Activated T-helper 2 cell treated with anti-CD3 and anti-CD28 coated beads, Interferon-gamma antibody, Interleukin-2, Interleukin-4, amounts not matched to agents 10 μg/mL and 5 μg/mL and 100 μg/mL, durations not matched to agents 14 hours and 24 hours and 36 hours (primary cell): ENCODE results near the gene KLRG1. TPM values are rescaled to one million over a fixed set of nuclear protein-coding genes. Genes with fewer than 3 reads are reported as not detected.

ENCODE experiments used
- DNase-seq: peaks from one replicate; pipeline ENCODE4 v3.0.0; 2021; ENCODE audit warnings: low spot score
- H3K27ac Mint-ChIP-seq: one replicate; pipeline ENCODE4 v1.8.0; 2021; ENCODE audit warnings: mixed read lengths
- H3K27me3 Mint-ChIP-seq: one replicate; pipeline ENCODE4 v1.8.0; 2021; ENCODE audit warnings: low read depth, mixed read lengths
- H3K36me3 Mint-ChIP-seq: one replicate; pipeline ENCODE4 v1.8.0; 2021; ENCODE audit warnings: low read depth, mixed read lengths
- H3K4me1 Mint-ChIP-seq: one replicate; pipeline ENCODE4 v1.8.0; 2021; ENCODE audit warnings: low read depth, mixed read lengths
- H3K4me3 Mint-ChIP-seq: one replicate; pipeline ENCODE4 v1.8.0; 2021; ENCODE audit warnings: low read depth, mild to moderate bottlenecking, moderate library complexity, mixed read lengths
- H3K9me3 Mint-ChIP-seq: one replicate; pipeline ENCODE4 v1.8.0; 2021; ENCODE audit warnings: mixed read lengths
- intact Hi-C: fragments of 100-400 bp; cut with micrococcal nuclease; formaldehyde crosslinking; loops from one replicate; pipeline ENCODE4 v1.15.1; 2023
- total RNA-seq: library from RNA; stranded (reverse); gene quantifications from 2 replicates; pipeline ENCODE4 v1.2.3, GENCODE V29; 2022

Gene KLRG1
- total RNA-seq, 1 donor from 2014 or later, result 1.2 TPM

DNA sequence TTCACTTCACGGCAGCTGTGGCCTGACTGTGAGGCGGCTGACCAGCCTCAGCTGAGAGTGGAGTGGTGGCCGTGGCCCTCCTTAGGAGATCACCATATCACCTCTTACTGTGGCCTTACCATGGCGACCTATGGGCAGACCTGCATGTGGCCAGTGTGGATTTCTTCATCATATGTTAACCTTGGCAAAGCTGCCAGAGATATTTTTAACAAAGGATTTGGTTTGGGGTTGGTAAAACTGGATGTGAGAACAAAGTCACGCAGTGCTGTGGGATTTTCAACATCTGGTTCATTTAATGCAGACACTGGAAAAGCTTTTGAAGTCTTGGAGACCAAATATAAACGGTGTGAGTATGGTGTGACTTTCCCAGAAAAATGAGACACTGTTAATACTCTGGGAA is 46.9 kb downstream of the KLRG1 start:
- no peak for DNase-seq
- intact Hi-C loops, result no loop called here
- Mint-ChIP-seq H3K27me3 (peaks cover 17% of the 10 kb centered on the region), H3K36me3 (no peaks in the 10 kb centered on the region), H3K4me3 (no peak overlapping the region), H3K27ac (no peak overlapping the region), H3K9me3 (no peaks in the 10 kb centered on the region), H3K4me1 (peaks cover 37% of the 10 kb centered on the region)

DNA sequence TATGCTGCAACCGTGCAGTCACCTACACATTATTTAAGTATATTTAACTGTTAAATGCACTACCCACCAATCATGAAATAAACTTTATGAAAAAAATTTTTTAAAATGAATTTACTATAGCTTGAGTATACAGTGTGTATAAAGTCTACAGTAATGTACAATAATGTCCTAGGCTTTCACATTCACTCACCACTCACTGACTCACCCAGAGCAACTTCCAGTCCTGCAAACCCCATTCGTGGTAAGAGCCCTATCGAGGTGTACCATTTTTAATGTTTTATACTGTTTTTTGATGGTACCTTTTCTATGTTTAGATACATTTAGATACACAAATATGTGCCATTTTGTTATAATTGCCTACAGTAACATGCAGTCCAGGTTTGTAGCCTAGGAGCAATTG is 48.1 kb downstream of the KLRG1 start:
- no peak overlapping the region for H3K4me3 Mint-ChIP-seq

DNA sequence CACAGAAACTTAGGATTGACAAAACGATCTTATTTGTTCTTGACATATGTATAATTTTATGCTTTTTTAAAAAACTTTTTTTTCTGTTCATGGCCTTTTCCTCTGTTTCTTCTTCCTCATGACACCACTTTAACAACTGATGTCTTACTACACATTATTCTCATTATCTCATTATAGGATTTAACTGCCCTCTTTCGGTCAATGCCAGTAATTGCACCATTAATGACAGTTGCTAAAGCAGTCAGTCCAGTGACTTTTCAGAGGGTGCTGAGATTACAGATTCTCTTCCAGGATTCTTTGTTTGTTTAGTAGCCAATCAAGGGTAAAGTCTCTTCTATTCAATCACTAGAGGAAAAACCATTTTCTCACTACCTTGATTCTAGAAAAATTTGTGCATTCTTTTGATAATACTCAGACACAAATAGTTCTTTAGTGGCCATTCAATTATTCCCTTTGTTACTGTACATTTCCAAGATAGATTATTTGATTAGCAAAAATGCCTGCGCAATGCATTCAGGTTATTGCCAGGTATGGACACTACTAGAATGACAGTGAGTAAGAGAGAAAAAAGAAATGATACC is 50.1 kb downstream of the KLRG1 start:
- peaks cover 21% of the 10 kb centered on the region for H3K27me3 Mint-ChIP-seq
- H3K4me3 Mint-ChIP-seq, result no peak overlapping the region
- H3K36me3 Mint-ChIP-seq, result no peaks in the 10 kb centered on the region
- H3K4me1 Mint-ChIP-seq, result peaks cover 24% of the 10 kb centered on the region
- H3K9me3 Mint-ChIP-seq, result no peaks in the 10 kb centered on the region
- intact Hi-C loops, result loop anchor here (1.0 to 2.0 kb wide), 3 partner anchors 14 to 123 kb away; no protein-coding TSS in a partner anchor
- no peak for DNase-seq
- H3K27ac Mint-ChIP-seq, result no peak overlapping the region

More for the DNA sequence above, 48.1 kb downstream of the KLRG1 start:
- Mint-ChIP-seq H3K9me3 (no peaks in the 10 kb centered on the region), H3K4me1 (peaks cover 37% of the 10 kb centered on the region), H3K27ac (no peak overlapping the region), H3K36me3 (no peaks in the 10 kb centered on the region), H3K27me3 (peaks cover 17% of the 10 kb centered on the region)
- no peak for DNase-seq
- intact Hi-C loops, result loop anchor here (1.0 kb wide), 1 partner anchor 41 kb away; no protein-coding TSS in a partner anchor

DNA sequence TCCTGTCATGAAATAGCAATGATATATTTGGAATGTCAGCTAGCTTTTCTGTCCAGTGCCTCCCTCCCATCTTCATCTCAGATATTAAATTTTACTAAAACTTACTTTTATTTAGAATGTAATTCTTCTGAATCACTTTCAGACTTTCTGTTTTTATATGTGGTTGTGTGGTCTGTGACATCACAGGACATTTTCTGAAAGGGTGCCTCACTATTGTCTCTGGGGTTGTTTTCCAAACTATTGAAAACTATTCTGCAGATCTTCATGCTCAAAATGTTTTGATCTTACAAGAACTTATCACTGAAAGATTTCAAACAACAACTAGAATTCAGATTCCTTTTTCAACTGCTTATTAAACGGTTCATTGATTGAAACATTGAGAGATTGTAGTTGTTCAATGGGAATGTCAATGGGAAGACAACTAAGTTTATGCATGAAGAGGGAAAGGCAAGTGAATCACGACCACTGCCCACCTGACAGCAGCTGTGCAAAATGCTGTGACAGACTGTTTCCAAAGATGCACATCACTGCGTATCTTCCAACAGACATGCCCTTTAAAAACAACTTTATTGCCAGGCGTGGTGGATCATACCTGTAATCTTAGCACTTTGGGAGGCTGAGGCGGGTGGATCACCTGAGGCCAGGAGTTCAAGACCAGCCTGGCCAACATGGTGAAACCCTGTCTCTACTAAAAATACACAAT is 51.3 kb downstream of the KLRG1 start:
- Mint-ChIP-seq H3K4me1 (peaks cover 24% of the 10 kb centered on the region), H3K36me3 (no peaks in the 10 kb centered on the region), H3K27ac (peak overlapping the region; percentile 24), H3K9me3 (no peaks in the 10 kb centered on the region), H3K4me3 (no peak overlapping the region), H3K27me3 (peaks cover 26% of the 10 kb centered on the region)
- intact Hi-C loops, result no loop called here
- no peak for DNase-seq

DNA sequence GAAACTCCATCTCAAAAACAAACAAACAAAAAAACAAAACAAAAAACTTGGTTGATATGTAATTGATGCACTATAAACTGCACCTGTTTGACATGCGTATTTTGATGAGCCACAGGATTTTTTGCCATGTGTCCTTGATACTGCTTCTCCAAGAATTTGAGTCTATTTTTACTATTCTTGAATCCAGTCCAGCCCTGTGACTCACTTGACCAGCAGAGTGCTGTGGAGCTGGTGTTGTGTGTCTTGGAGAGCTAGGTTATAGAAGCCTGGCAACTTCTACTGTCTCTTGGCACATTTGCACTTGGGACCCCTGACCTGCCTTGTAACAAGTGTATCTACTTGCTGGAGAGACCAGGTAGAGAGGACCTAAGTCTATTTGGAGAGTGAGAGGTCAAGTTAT is 52.0 kb downstream of the KLRG1 start:
- Mint-ChIP-seq H3K27me3 (peaks cover 31% of the 10 kb centered on the region), H3K36me3 (no peaks in the 10 kb centered on the region), H3K27ac (no peak overlapping the region), H3K4me1 (peaks cover 26% of the 10 kb centered on the region), H3K4me3 (no peak overlapping the region), H3K9me3 (no peaks in the 10 kb centered on the region)
- DNase-seq, result no peak
- intact Hi-C loops, result no loop called here

DNA sequence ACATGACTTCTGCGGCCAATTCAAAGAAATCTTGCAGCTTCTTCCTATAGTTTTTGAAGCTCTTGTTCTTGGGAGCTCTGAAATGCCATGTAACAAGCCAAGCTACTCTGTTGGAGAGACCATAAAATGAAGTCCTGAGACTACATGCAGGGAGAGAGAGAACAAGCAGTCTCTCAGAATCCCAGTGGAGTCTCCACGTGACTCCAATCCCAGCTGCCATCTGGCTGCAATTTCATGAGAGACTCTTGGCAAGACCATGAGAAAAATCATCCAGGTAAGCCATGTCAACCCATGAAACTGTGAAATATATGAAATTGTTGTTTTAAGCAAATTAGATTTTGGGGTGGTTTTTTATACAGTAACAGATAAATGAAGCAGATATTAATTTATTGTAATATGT is 54.4 kb downstream of the KLRG1 start:
- DNase-seq, result no peak
- Mint-ChIP-seq H3K9me3 (no peaks in the 10 kb centered on the region), H3K4me3 (no peak overlapping the region), H3K27ac (no peak overlapping the region), H3K27me3 (peaks cover 38% of the 10 kb centered on the region), H3K36me3 (no peaks in the 10 kb centered on the region), H3K4me1 (peaks cover 23% of the 10 kb centered on the region)
- intact Hi-C loops, result no loop called here

DNA sequence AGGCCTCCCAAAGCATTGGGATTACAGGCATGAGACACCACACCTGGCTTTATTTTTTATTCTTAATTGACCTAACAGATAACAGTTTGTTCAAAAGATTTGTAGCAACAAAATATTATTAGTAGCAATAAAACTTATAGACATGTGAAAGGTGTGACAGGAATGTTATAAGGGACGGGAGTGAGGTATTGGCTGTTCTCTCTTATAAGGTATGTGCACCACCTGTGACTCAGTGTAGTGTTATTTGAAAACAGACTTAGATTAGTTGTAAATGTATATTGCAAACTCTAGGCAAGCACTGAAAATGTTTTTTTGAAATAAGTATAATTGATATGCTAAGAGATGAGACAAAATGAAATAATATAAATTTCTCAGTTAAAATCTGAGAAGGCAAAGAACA is 57.8 kb downstream of the KLRG1 start:
- peaks cover 31% of the 10 kb centered on the region for H3K27me3 Mint-ChIP-seq
- H3K4me1 Mint-ChIP-seq, result peaks cover 9% of the 10 kb centered on the region
- no peaks in the 10 kb centered on the region for H3K36me3 Mint-ChIP-seq
- no peak for DNase-seq
- H3K4me3 Mint-ChIP-seq, result no peak overlapping the region
- intact Hi-C loops, result loop anchor here (5.0 kb wide), 1 partner anchor 505 kb away; the partner anchor contains the start of gene CLEC4E
- H3K27ac Mint-ChIP-seq, result no peak overlapping the region
- H3K9me3 Mint-ChIP-seq, result no peaks in the 10 kb centered on the region

DNA sequence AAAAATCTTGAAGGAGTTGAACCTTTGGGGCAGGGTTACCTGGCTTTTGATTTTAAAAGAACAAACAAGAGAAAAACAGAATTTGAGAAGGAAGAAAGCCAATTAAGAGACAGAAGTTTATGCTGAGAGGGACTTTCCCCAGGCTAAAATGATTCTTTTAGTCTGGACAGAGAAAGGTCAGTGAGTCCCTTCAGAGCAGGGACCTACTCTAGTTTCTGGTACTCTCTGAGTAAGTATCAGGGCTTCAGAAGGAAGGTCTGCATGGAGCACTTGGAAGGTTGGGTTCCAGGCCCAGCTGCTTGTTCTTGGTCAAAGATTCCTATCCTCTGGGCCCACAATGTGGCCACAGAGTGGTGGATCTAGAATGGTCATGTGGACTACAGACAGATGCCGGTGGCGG is 59.6 kb downstream of the KLRG1 start:
- Mint-ChIP-seq H3K36me3 (no peaks in the 10 kb centered on the region), H3K27ac (no peak overlapping the region), H3K9me3 (no peaks in the 10 kb centered on the region), H3K4me1 (peaks cover 9% of the 10 kb centered on the region), H3K4me3 (no peak overlapping the region), H3K27me3 (peaks cover 26% of the 10 kb centered on the region)
- intact Hi-C loops, result loop anchor here (1.0 to 5.0 kb wide), 2 partner anchors 367 to 507 kb away; partner anchors contain the start of gene CLEC4E
- no peak for DNase-seq

DNA sequence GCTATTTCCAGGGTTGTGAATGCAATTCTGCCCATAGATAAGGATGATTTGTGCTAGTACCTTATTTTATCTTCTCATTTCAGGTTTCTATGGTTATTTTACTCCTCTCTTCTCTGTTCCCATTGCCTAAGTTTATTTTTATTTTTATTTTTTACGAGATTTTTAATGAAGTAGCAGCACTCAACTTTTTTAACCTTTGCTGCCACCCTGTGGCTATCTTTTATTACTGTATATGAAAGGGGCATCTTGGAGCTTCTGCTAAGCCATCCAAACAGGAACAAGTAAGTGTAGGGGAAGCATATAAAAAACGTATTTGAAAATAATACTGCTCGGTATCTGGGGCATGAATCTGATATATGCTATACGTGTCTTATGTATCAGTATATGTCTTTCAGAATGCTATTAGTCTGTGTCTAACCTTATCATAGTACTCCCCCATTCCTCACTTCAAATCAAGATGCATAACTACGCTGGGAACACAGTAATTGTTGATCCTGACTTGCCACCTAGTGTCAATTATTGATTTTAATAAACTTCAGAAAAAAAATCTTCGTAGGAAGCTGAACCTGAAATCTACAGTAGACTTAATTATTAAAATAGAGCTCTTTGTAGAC is 60.3 kb downstream of the KLRG1 start:
- Mint-ChIP-seq H3K27me3 (peaks cover 24% of the 10 kb centered on the region), H3K9me3 (no peaks in the 10 kb centered on the region), H3K4me1 (peaks cover 9% of the 10 kb centered on the region), H3K27ac (no peak overlapping the region), H3K4me3 (no peak overlapping the region), H3K36me3 (no peaks in the 10 kb centered on the region)
- intact Hi-C loops, result loop anchor here (1.0 to 5.0 kb wide), 2 partner anchors 367 to 507 kb away; partner anchors contain the start of gene CLEC4E
- DNase-seq, result no peak

DNA sequence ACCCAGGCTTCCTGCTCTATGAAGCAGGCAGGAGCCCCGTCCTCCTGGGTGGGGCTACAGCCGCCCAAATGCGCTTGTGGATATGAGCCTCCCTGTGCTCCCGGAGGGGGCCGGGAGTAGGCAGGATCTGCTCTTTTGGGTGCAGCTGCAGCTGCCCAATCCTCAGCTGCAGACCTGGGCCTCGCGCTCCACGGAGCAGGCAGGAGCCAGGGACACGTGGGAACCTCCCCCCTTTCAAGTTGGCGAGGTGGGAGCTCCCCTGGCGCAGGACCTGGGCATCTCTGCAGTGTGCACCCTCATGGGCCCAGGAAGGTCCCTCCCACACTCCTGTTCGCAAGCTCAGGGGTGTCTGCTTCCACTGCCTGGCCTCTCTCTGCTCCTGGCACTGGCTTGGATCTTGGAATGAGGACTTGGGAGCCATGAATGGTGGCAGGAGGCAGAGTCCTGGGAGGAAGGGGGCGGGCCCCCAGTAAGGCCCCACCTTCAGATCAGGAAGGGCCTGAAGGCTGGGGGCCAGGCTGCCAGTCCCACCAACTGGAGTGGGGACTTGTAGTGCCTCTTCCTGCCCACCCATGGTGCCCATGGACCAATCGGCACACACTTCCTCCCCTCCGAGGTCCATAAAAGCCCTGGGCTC is 61.3 kb downstream of the KLRG1 start:
- H3K27me3 Mint-ChIP-seq, result peaks cover 23% of the 10 kb centered on the region
- no peak for DNase-seq
- H3K4me1 Mint-ChIP-seq, result peaks cover 9% of the 10 kb centered on the region
- H3K4me3 Mint-ChIP-seq, result no peak overlapping the region
- intact Hi-C loops, result no loop called here
- no peak overlapping the region for H3K27ac Mint-ChIP-seq
- H3K9me3 Mint-ChIP-seq, result no peaks in the 10 kb centered on the region
- no peaks in the 10 kb centered on the region for H3K36me3 Mint-ChIP-seq

DNA sequence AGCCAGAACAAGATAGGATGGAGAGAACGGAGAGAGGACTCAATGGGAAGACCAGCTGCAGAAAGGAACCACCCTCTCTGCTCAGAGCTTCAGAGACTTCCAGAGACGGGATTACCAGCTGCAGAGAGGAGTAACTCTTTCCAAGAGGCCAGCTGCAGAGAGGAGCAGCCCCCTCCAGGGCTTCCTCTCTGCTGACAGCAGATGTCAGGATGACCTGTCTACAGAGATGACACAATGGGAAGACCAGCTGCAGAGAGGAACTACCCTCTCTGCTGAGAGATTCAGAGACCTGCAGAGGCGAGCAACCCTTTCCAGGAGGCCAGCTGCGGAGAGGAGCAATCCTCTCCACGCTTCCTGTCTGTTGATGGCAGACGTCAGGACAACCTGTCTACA is 61.8 kb downstream of the KLRG1 start:
- intact Hi-C loops, result no loop called here
- peaks cover 9% of the 10 kb centered on the region for H3K4me1 Mint-ChIP-seq
- no peaks in the 10 kb centered on the region for H3K36me3 Mint-ChIP-seq
- no peak for DNase-seq
- H3K9me3 Mint-ChIP-seq, result no peaks in the 10 kb centered on the region
- H3K4me3 Mint-ChIP-seq, result no peak overlapping the region
- no peak overlapping the region for H3K27ac Mint-ChIP-seq
- H3K27me3 Mint-ChIP-seq, result peaks cover 19% of the 10 kb centered on the region

DNA sequence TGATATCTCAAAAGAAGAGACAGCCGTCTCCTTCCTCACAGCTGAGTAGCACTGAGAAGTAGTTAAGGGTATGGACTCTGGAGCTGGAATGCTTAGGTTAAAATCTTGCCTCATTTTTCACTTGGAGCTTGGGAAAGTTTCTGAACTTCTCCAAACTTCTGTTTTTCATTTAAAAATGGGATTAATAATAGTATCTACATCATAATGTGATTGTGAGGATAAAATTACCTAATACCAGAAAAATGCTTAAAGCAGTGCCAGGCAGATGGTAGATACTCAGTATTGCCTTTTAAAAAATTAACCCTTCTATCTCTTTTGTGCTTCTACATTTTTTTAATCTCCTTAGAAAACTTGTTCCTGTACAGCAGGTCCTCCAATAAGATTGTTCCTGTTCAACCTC is 63.3 kb downstream of the KLRG1 start:
- H3K27me3 Mint-ChIP-seq, result peaks cover 19% of the 10 kb centered on the region
- intact Hi-C loops, result no loop called here
- no peaks in the 10 kb centered on the region for H3K9me3 Mint-ChIP-seq

More for the DNA sequence above, 63.3 kb downstream of the KLRG1 start:
- H3K4me3 Mint-ChIP-seq, result no peak overlapping the region
- H3K36me3 Mint-ChIP-seq, result no peaks in the 10 kb centered on the region
- no peak overlapping the region for H3K27ac Mint-ChIP-seq
- H3K4me1 Mint-ChIP-seq, result peaks cover 7% of the 10 kb centered on the region
- DNase-seq, result no peak
